CD4-positive, CD25-positive, alpha-beta regulatory T cell (primary cell): ENCODE results near the gene PLEKHG4B. TPM values are rescaled to one million over a fixed set of nuclear protein-coding genes. Genes with fewer than 3 reads are reported as not detected.
"Not testable (repeated sequence)": the region's sequence is repeated elsewhere in the genome, so short reads cannot be mapped to it uniquely, and the experiment has no call there.

Source experiments
- ATAC-seq, 2 donors: fragments of 150-1000 bp; cut with Tn5 transposase; one replicate each; pipeline ENCODE4 v1.10.0; 2021; ENCODE audit warnings: low read depth in 2 of 2, moderate number of reproducible peaks in 2 of 2, moderate library complexity in 1 of 2
- DNase-seq, 3 donors: peaks; one replicate each; pipeline versions ENCODE4 v3.0.0 to v3.0.0-alpha.2; 2012 to 2022; ENCODE audit warnings: mixed read lengths in 1 of 3
- H3K27ac ChIP-seq: one replicate; pipeline ENCODE4 v1.7.0; 2013; ENCODE audit warnings: mild to moderate bottlenecking, low read length; ENCODE audit not compliant: insufficient read depth, poor library complexity, severe bottlenecking
- H3K27me3 ChIP-seq: one replicate; pipeline ENCODE4 v1.7.0; 2013; ENCODE audit warnings: low read length; ENCODE audit not compliant: control insufficient read depth, insufficient read depth
- H3K36me3 ChIP-seq: one replicate; pipeline ENCODE4 v1.7.0; 2013; ENCODE audit warnings: mild to moderate bottlenecking, low read length, moderate library complexity; ENCODE audit not compliant: control insufficient read depth, insufficient read depth
- H3K4me1 ChIP-seq: 2 replicates; pipeline ENCODE4 v1.7.0; 2013; ENCODE audit warnings: mild to moderate bottlenecking, low read length; ENCODE audit not compliant: insufficient read depth, control insufficient read depth, poor library complexity, severe bottlenecking
- H3K4me3 ChIP-seq: one replicate; pipeline ENCODE4 v1.7.0; 2013; ENCODE audit warnings: low read depth, mild to moderate bottlenecking, low read length, moderate library complexity
- H3K9me3 ChIP-seq, 2 experiments: 1 replicate in 1 of 2; 2 replicates in 1 of 2; pipeline ENCODE4 v1.7.0; 2013; ENCODE audit warnings: low read length in 2 of 2, mild to moderate bottlenecking in 1 of 2, moderate library complexity in 1 of 2; ENCODE audit not compliant: control insufficient read depth in 2 of 2
- H3K27ac Mint-ChIP-seq, 3 donors: one replicate each; pipeline ENCODE4 v1.8.0; 2020 to 2022; ENCODE audit warnings: mild to moderate bottlenecking in 3 of 3, mixed read lengths in 3 of 3, moderate library complexity in 2 of 3
- H3K27me3 Mint-ChIP-seq: one replicate; pipeline ENCODE4 v1.8.0; 2022; ENCODE audit warnings: mild to moderate bottlenecking, mixed read lengths
- H3K36me3 Mint-ChIP-seq: one replicate; pipeline ENCODE4 v1.8.0; 2020; ENCODE audit warnings: mixed read lengths
- H3K4me1 Mint-ChIP-seq, 4 donors: one replicate each; pipeline ENCODE4 v1.8.0; 2020 to 2022; ENCODE audit warnings: mixed read lengths in 4 of 4, mild to moderate bottlenecking in 1 of 4
- H3K4me3 Mint-ChIP-seq, 4 donors: one replicate each; pipeline ENCODE4 v1.8.0; 2020 to 2022; ENCODE audit warnings: mild to moderate bottlenecking in 4 of 4, mixed read lengths in 4 of 4, moderate library complexity in 3 of 4
- H3K9me3 Mint-ChIP-seq, 7 donors: one replicate each; pipeline ENCODE4 v1.8.0; 2020 to 2022; ENCODE audit warnings: mixed read lengths in 7 of 7, mild to moderate bottlenecking in 3 of 7, moderate library complexity in 2 of 7
- polyA plus RNA-seq, 4 donors: library from polyadenylated mRNA; unstranded; fragments of 300-500 nt; fragmentation: Illumina TruSeq; gene quantifications; one replicate each; pipeline ENCODE4 v1.2.3, GENCODE V29; 2021
- total RNA-seq: library from RNA; stranded (reverse); gene quantifications from one replicate; pipeline ENCODE4 v1.2.3, GENCODE V29; 2022

The PLEKHG4B gene
- total and polyA plus RNA-seq, 5 donors from 2014 or later, result not detected

GRCh38 chr5:194102-194501 lies 102.1 kb downstream of the PLEKHG4B start:
- ATAC-seq, result no peak
- Histone ChIP-seq H3K27me3 (no peaks in the 10 kb centered on the region), H3K36me3 (no peaks in the 10 kb centered on the region), H3K9me3 (no peaks in the 10 kb centered on the region), H3K4me3 (no peak overlapping the region), H3K27ac (no peak overlapping the region), H3K4me1 (no peaks in the 10 kb centered on the region)
- DNase-seq, result no peak
- Mint-ChIP-seq H3K4me1 (no peaks in the 10 kb centered on the region), H3K27ac (no peak overlapping the region), H3K27me3 (no peaks in the 10 kb centered on the region), H3K4me3 (no peak overlapping the region), H3K36me3 (no peaks in the 10 kb centered on the region), H3K9me3 (no peaks in the 10 kb centered on the region)

GRCh38 chr5:194603-195209 lies 102.7 kb downstream of the PLEKHG4B start:
- no peaks in the 10 kb centered on the region for H3K36me3 Mint-ChIP-seq
- H3K27me3 ChIP-seq, result no peaks in the 10 kb centered on the region
- H3K4me1 Mint-ChIP-seq, result no peaks in the 10 kb centered on the region
- H3K9me3 Mint-ChIP-seq, result no peaks in the 10 kb centered on the region
- no peaks in the 10 kb centered on the region for H3K9me3 ChIP-seq
- H3K4me3 ChIP-seq, result no peak overlapping the region
- no peak overlapping the region for H3K27ac ChIP-seq
- DNase-seq, result no peak
- no peaks in the 10 kb centered on the region for H3K4me1 ChIP-seq
- no peak for ATAC-seq
- H3K36me3 ChIP-seq, result no peaks in the 10 kb centered on the region
- no peaks in the 10 kb centered on the region for H3K27me3 Mint-ChIP-seq
- no peak overlapping the region for H3K4me3 Mint-ChIP-seq
- no peak overlapping the region for H3K27ac Mint-ChIP-seq

- no peak for ATAC-seq
- H3K27me3 ChIP-seq, result no peaks in the 10 kb centered on the region
- no peaks in the 10 kb centered on the region for H3K4me1 ChIP-seq
- Mint-ChIP-seq H3K27ac (no peak overlapping the region), H3K4me3 (no peak overlapping the region), H3K4me1 (no peaks in the 10 kb centered on the region), H3K9me3 (no peaks in the 10 kb centered on the region), H3K36me3 (no peaks in the 10 kb centered on the region), H3K27me3 (no peaks in the 10 kb centered on the region)
- H3K4me3 ChIP-seq, result no peak overlapping the region
- H3K9me3 ChIP-seq, result no peaks in the 10 kb centered on the region
- H3K27ac ChIP-seq, result no peak overlapping the region
- no peaks in the 10 kb centered on the region for H3K36me3 ChIP-seq
- DNase-seq, result no peak
These were observed 103.6 kb downstream of the PLEKHG4B start for GRCh38 chr5:195401-196160.

- H3K36me3 ChIP-seq, result no peaks in the 10 kb centered on the region
- no peak overlapping the region for H3K27ac Mint-ChIP-seq
- H3K36me3 Mint-ChIP-seq, result no peaks in the 10 kb centered on the region
- no peak overlapping the region for H3K27ac ChIP-seq
- H3K9me3 ChIP-seq, result no peaks in the 10 kb centered on the region
- no peaks in the 10 kb centered on the region for H3K27me3 ChIP-seq
- H3K4me3 ChIP-seq, result no peak overlapping the region
- no peak for ATAC-seq
- no peaks in the 10 kb centered on the region for H3K27me3 Mint-ChIP-seq
- DNase-seq, result no peak
- no peaks in the 10 kb centered on the region for H3K4me1 ChIP-seq
- H3K4me3 Mint-ChIP-seq, result no peak overlapping the region
- peaks cover 0 to 3% (median 1%) of the 10 kb centered on the region in 4 donors for H3K4me1 Mint-ChIP-seq
- H3K9me3 Mint-ChIP-seq, result no peaks in the 10 kb centered on the region
These were observed 104.4 kb downstream of the PLEKHG4B start for GRCh38 chr5:196350-196749.

- not testable (repeated sequence) for DNase-seq, H3K27ac ChIP-seq, H3K4me3 Mint-ChIP-seq, H3K36me3 Mint-ChIP-seq, H3K4me3 ChIP-seq, H3K9me3 ChIP-seq, H3K36me3 ChIP-seq, H3K27me3 ChIP-seq, H3K27me3 Mint-ChIP-seq, H3K27ac Mint-ChIP-seq, ATAC-seq, H3K9me3 Mint-ChIP-seq, H3K4me1 Mint-ChIP-seq, H3K4me1 ChIP-seq
These were observed 105.1 kb downstream of the PLEKHG4B start for GRCh38 chr5:197031-197430.

GRCh38 chr5:197892-198489 lies 106.0 kb downstream of the PLEKHG4B start:
- H3K36me3 ChIP-seq, result no peaks in the 10 kb centered on the region
- no peak for DNase-seq
- Mint-ChIP-seq H3K4me1 (peaks cover 0 to 6% (median 2%) of the 10 kb centered on the region in 4 donors), H3K9me3 (no peaks in the 10 kb centered on the region), H3K27ac (no peak overlapping the region), H3K4me3 (no peak overlapping the region), H3K27me3 (no peaks in the 10 kb centered on the region), H3K36me3 (no peaks in the 10 kb centered on the region)
- no peak overlapping the region for H3K27ac ChIP-seq
- no peak overlapping the region for H3K4me3 ChIP-seq
- no peaks in the 10 kb centered on the region for H3K9me3 ChIP-seq
- no peaks in the 10 kb centered on the region for H3K4me1 ChIP-seq
- ATAC-seq, result no peak
- no peaks in the 10 kb centered on the region for H3K27me3 ChIP-seq

GRCh38 chr5:198516-199196 lies 106.7 kb downstream of the PLEKHG4B start:
- Mint-ChIP-seq H3K27ac (peak overlapping the region in 1 of 3 donors; percentile 78), H3K9me3 (no peaks in the 10 kb centered on the region), H3K4me3 (no peak overlapping the region), H3K27me3 (no peaks in the 10 kb centered on the region), H3K36me3 (peaks cover 1% of the 10 kb centered on the region), H3K4me1 (peaks cover 0 to 6% (median 2%) of the 10 kb centered on the region in 4 donors)
- DNase-seq (no peak), ATAC-seq (no peak)
- H3K36me3 ChIP-seq, result peaks cover 2% of the 10 kb centered on the region
- no peaks in the 10 kb centered on the region for H3K27me3 ChIP-seq
- no peaks in the 10 kb centered on the region for H3K4me1 ChIP-seq
- H3K27ac ChIP-seq, result no peak overlapping the region
- H3K4me3 ChIP-seq, result no peak overlapping the region
- H3K9me3 ChIP-seq, result no peaks in the 10 kb centered on the region
